GM21786 (cell line): ENCODE measurements around the gene HCFC1R1.

Experiments used
- ATAC-seq: cut with Tn5 transposase; IDR thresholded peaks from one replicate; pipeline ENCODE4 v1.9.1; 2021; ENCODE audit not compliant: unreplicated experiment

Gene HCFC1R1

GRCh38 chr16:3020247-3020603 lies 3.5 kb downstream of the HCFC1R1 start, which contains the start of gene TNFRSF12A:
TSS of gene TNFRSF12A (plus strand) at chr16:3020368. CDS start at chr16:3020398, 30 bp downstream.
- ATAC-seq, result no peak

GRCh38 chr16:3019594-3020246 lies 4.0 kb downstream of the HCFC1R1 start:
- ATAC-seq, result no peak

DNA sequence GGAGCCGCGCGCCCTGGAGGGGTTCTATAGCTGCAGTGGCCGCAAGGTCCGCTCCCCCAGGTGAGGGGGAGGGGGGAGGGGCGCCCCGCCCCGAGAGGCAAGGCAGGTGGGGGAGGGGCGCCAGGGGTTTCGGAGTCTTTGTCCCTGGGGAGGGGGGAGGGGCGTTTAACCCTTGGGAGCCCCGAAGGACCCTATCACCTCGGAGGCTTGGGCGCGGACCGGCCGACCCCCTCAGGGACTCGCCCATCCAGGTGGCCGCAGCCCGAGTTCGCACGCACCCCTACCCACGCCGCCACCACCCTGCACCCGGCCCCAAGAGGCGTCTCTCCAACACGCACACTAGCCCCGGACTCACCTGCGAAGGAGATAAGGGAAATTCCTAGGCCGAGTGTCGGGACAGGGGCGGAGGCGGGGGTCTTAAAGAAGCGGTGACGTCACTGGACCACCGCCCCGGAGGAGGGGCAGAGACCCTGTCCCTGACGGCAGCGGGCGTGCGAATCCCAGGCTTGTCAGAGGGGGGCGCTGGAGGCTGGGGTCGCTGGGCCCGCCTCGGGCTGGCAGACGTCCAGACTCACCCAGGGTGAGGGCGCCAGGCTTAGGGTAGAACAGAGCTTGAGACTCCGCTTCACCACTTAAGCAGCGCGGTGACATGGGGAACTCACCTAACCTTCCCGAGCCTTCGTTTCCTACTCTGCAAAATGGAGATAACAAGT lies 5.8 kb downstream of the HCFC1R1 start, which contains the start of gene CLDN6:
CLDN6 (minus strand) TSS at position 390 of the 713 bp plus-strand sequence. CDS start 2,162 bp downstream, outside the sequence.
- no peak for ATAC-seq

DNA sequence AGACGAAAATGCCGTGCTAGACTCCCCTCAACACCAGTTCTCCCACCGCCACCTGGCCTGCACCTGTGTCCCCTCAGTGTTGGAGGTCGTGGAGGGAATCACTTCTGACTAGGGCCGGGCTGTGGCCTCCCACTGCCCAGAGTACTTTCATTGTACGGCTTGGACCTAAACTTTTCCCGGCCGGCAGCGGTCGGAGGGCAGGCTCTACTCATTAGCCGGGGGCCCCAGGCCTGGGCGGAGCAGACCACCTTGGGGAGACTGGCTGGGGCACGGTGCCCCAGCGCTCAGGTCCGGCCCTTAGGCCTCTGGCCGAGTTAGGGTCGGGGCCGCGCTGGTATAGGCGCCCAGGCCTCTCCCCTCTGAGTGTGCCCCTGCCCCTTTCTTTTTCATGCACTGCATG lies 6.4 kb downstream of the HCFC1R1 start:
- ATAC-seq, result no peak

DNA sequence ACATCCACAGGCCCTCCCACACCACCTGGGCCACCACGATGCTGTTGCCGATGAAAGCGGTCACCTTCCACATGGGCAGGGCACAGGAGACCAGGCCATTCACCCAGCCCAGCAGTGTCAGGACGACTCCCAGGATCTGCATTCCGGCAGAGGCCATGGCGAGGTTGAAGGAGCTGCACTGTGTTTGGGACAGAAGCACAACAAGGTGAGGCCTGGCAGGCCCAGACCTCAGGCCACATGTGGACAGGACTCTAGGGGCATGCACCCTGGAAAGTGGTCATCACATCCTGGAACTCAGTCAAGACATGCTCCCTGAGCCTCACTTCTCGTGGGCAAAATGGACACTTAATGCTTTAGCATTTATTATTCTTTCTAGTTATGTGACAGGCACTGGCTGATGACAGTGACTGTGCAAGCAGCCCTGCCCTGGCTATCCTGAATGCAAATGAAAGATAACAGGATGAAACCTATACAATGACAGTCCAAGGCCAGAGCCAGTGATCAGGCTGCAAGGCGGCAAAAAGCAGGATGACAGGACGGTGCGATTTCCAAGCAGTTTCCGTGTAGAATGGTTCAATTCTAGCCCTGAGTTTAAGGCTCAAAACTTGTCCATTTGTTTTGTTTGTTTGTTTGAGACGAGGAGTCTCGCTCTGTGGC lies 7.7 kb downstream of the HCFC1R1 start:
- ATAC-seq, result no peak

DNA sequence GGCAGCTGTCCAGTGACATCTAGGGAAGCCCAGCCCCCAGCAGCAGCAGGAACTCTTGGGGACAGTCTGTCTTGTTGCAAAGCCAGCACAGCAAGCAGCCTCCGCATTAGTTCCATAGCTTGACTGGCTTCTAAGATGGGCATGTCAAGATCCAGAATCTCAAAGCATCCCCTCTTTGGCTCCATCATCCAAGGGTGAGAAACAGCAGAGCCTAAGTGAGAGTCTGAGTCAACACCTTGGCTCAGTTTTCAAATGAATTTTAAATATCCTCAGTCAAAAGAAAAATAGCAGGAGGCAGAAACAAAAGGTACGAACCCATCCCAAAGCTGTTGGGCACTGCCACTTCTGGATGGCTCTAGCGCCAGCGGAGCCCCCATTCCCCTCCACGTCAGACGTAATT lies 8.8 kb downstream of the HCFC1R1 start:
- ATAC-seq, result no peak

GRCh38 chr16:3013998-3014690 lies 9.6 kb downstream of the HCFC1R1 start:
- no peak for ATAC-seq

DNA sequence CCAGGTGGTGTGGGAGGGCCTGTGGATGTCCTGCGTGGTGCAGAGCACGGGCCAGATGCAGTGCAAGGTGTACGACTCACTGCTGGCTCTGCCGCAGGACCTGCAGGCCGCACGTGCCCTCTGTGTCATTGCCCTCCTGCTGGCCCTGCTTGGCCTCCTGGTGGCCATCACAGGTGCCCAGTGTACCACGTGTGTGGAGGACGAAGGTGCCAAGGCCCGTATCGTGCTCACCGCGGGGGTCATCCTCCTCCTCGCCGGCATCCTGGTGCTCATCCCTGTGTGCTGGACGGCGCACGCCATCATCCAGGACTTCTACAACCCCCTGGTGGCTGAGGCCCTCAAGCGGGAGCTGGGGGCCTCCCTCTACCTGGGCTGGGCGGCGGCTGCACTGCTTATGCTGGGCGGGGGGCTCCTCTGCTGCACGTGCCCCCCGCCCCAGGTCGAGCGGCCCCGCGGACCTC lies 10.2 kb downstream of the HCFC1R1 start:
- ATAC-seq, result no peak

- no peak for ATAC-seq
Measured at GRCh38 chr16:3012828-3013420, 10.8 kb downstream of the HCFC1R1 start, which contains the start of gene CLDN9. TSS of gene CLDN9 (plus strand) at chr16:3012923. CDS start at chr16:3013363, 440 bp downstream.

- ATAC-seq, result no peak
Measured at GRCh38 chr16:3012246-3012645, 11.5 kb downstream of the HCFC1R1 start.

DNA sequence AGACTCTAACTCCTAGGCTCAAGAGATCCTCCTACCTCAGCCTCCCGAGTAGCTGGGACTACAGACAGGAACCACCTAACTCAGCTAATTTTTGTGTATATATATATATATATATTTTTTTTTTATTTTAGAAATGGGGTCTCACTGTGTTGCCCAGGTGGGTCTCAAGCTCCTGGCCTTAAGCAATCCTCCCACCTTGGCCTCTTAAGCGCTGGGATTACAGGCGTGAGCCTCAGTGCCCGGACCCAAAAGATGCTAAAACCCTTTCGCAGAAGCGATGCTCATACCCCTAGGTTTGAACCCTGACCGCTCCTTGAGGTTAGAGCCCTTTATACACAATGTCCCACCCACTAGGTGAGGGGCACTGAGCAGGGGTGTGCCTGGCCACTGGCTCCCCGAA lies 13.2 kb downstream of the HCFC1R1 start:
- ATAC-seq, result no peak

- ATAC-seq, result no peak
Measured at GRCh38 chr16:3009568-3010390, 14.0 kb downstream of the HCFC1R1 start.

DNA sequence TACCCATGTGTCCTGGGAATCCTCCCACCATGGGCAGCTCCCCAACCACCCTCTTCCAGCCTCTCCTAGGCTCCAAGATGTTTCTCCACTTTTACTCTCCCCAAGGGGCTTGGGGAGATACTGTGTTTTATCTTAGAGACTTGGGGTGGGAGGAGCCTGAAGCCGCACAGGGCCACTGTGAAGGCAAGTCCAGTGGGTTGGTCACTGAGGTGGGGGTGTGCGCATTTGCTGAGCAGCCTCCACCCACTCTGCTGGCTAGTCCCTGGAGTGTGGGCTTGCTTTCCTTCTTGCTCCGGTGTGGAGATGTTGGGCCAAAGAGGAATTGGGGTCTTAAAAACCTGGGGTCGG lies 15.1 kb downstream of the HCFC1R1 start:
- no peak for ATAC-seq

DNA sequence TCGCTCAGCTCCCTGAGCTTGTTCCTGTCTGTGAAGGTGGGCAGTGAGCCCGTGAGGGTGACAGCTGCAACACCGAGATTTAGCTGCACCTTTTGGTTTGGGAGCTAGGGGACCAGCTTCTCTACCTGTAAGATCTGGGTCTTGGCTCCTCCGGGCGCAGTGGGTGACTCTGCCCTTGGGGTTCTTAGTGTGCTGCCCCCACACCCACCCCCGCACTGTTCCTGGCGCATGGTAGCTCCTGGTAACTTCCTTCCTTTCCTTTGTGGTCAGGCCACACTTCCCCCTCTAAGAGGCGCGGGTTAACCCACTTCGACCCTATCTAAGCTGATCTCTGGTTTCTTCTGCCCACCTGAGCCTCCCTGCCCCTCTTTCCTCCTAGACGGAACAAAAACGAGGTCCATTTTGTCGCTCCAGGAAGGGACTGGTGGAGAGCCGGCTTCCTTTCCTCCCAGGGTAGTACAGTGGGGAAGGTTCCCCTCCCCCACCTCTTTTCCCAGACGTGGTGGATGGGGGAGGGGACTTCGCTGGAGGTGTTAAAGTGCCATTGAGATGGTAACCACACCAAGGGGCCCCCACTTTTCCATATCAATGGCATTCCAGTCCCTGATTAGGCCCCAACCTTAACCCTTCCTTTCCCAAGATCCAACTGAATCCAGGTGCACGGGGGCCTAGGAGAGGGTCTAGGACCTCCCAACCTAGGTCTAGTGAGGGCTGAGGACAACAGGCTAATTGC lies 15.6 kb downstream of the HCFC1R1 start:
- no peak for ATAC-seq

GRCh38 chr16:3007059-3007956 lies 16.4 kb downstream of the HCFC1R1 start:
- ATAC-seq, result no peak

DNA sequence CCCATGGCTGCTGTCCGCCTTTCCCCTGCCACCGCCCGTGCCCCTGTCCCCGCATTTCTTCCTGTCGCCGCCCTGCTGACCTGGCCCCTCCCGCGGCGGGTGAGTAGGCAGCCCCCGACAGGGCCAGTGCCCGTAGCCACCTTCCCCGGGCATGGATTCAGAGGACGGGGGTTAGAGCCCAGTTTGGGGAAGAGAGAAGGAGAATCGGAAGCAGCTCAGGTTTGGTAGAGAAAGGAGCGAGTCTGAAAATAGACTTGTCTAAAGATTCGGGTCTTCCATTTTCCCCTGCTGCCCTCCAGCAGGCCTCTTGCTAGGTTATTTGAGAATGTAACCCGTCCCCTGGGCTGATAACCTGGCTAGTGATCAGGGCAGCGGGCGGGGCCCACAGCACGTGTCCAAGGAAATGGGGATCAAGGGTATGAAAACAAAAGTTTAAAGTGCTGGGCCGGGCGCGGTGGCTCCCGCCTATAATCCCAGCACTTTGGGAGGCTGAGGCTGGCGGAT lies 18.9 kb downstream of the HCFC1R1 start:
- ATAC-seq, result no peak

- ATAC-seq, result no peak
Measured at GRCh38 chr16:3004319-3004718, 19.4 kb downstream of the HCFC1R1 start.

GRCh38 chr16:3003582-3004270 lies 20.0 kb downstream of the HCFC1R1 start:
- peak; percentile 98 for ATAC-seq
